ENCODE measurements around the gene RBM20. TPM values are rescaled to one million over a fixed set of nuclear protein-coding genes. Genes with fewer than 3 reads are reported as not detected.
A peak's percentile ranks its signal among the peaks of the same experiment; 100 is the strongest.

RBM20 gene
- polyA plus RNA-seq, 4 donors: under 0.01 to 0.52 (median 0.36) TPM; not detected in 1

GRCh38 chr10:110641256-110641655, 2.9 kb upstream of the RBM20 start:
- H3K36me3 ChIP-seq (ENCODE audit: control insufficient read depth in 3 of 3, insufficient read depth in 2 of 3, low read depth in 1 of 3, low read length in 3 of 3): no peaks in the 10 kb centered on the region
- DNase-seq: peak in 1 of 2 donors; percentile 14
- peaks cover 8 to 55% (median 25%) of the 10 kb centered on the region in 3 donors for H3K27me3 ChIP-seq (ENCODE audit: control insufficient read depth in 3 of 3, insufficient read depth in 3 of 3, low read length in 3 of 3)
- no peak for FAIRE-seq
- H3K27ac ChIP-seq (ENCODE audit: low read depth in 1 of 3, low read length in 2 of 3): no peak overlapping the region
- WGBS, 3 donors: 11 to 21% (median 17%) methylated on average over 5 of the region's 5 CpGs
- peaks cover 0 to 12% (median 8%) of the 10 kb centered on the region in 3 donors for H3K4me1 ChIP-seq (ENCODE audit: control insufficient read depth in 3 of 3, insufficient read depth in 2 of 3, low read depth in 1 of 3, low read length in 2 of 3)
- no peak overlapping the region for H3K4me3 ChIP-seq (ENCODE audit: low read depth in 1 of 3, low read length in 3 of 3)
- no peaks in the 10 kb centered on the region for H3K9me3 ChIP-seq (ENCODE audit: control insufficient read depth in 2 of 2, insufficient read depth in 1 of 2, low read depth in 1 of 2, low read length in 1 of 2)

- WGBS, 3 donors: 25 to 34% (median 31%) methylated on average over 14 of the region's 14 CpGs
- Histone ChIP-seq H3K27ac (ENCODE audit: low read depth in 1 of 3, low read length in 2 of 3) (no peak overlapping the region), H3K4me3 (ENCODE audit: low read depth in 1 of 3, low read length in 3 of 3) (no peak overlapping the region), H3K4me1 (ENCODE audit: control insufficient read depth in 3 of 3, insufficient read depth in 2 of 3, low read depth in 1 of 3, low read length in 2 of 3) (peaks cover 0 to 12% (median 8%) of the 10 kb centered on the region in 3 donors), H3K9me3 (ENCODE audit: control insufficient read depth in 2 of 2, insufficient read depth in 1 of 2, low read depth in 1 of 2, low read length in 1 of 2) (no peaks in the 10 kb centered on the region), H3K36me3 (ENCODE audit: control insufficient read depth in 3 of 3, insufficient read depth in 2 of 3, low read depth in 1 of 3, low read length in 3 of 3) (no peaks in the 10 kb centered on the region), H3K27me3 (ENCODE audit: control insufficient read depth in 3 of 3, insufficient read depth in 3 of 3, low read length in 3 of 3) (peaks cover 8 to 54% (median 29%) of the 10 kb centered on the region in 3 donors)
- DNase-seq (no peak), FAIRE-seq (no peak)
Measured at GRCh38 chr10:110642204-110643034, 1.7 kb upstream of the RBM20 start.

- Histone ChIP-seq H3K4me3 (ENCODE audit: low read depth in 1 of 3, low read length in 3 of 3) (peak overlapping the region in 2 of 3 donors; percentile 32 to 52), H3K4me1 (ENCODE audit: control insufficient read depth in 3 of 3, insufficient read depth in 2 of 3, low read depth in 1 of 3, low read length in 2 of 3) (peaks cover 0 to 12% (median 8%) of the 10 kb centered on the region in 3 donors), H3K27me3 (ENCODE audit: control insufficient read depth in 3 of 3, insufficient read depth in 3 of 3, low read length in 3 of 3) (peaks cover 8 to 55% (median 29%) of the 10 kb centered on the region in 3 donors), H3K27ac (ENCODE audit: low read depth in 1 of 3, low read length in 2 of 3) (no peak overlapping the region), H3K9me3 (ENCODE audit: control insufficient read depth in 2 of 2, insufficient read depth in 1 of 2, low read depth in 1 of 2, low read length in 1 of 2) (no peaks in the 10 kb centered on the region), H3K36me3 (ENCODE audit: control insufficient read depth in 3 of 3, insufficient read depth in 2 of 3, low read depth in 1 of 3, low read length in 3 of 3) (no peaks in the 10 kb centered on the region)
- DNase-seq (peak in 1 of 2 donors; percentile 42), FAIRE-seq (no peak)
- WGBS, 3 donors: 3 to 7% (median 6%) methylated on average over 40 of the region's 40 CpGs
Measured at GRCh38 chr10:110643035-110643652, 992 bp upstream of the RBM20 start.

GRCh38 chr10:110644598-110645462, 694 bp downstream of the RBM20 start:
- Histone ChIP-seq H3K27ac (ENCODE audit: low read depth in 1 of 3, low read length in 2 of 3) (no peak overlapping the region), H3K36me3 (ENCODE audit: control insufficient read depth in 3 of 3, insufficient read depth in 2 of 3, low read depth in 1 of 3, low read length in 3 of 3) (no peaks in the 10 kb centered on the region), H3K27me3 (ENCODE audit: control insufficient read depth in 3 of 3, insufficient read depth in 3 of 3, low read length in 3 of 3) (peaks cover 8 to 55% (median 29%) of the 10 kb centered on the region in 3 donors), H3K4me3 (ENCODE audit: low read depth in 1 of 3, low read length in 3 of 3) (peak overlapping the region in 1 of 3 donors; percentile 52), H3K4me1 (ENCODE audit: control insufficient read depth in 3 of 3, insufficient read depth in 2 of 3, low read depth in 1 of 3, low read length in 2 of 3) (peaks cover 0 to 12% (median 8%) of the 10 kb centered on the region in 3 donors), H3K9me3 (ENCODE audit: control insufficient read depth in 2 of 2, insufficient read depth in 1 of 2, low read depth in 1 of 2, low read length in 1 of 2) (no peaks in the 10 kb centered on the region)
- 30 to 41% (median 34%) methylated on average over 30 to 31 of the region's 31 CpGs for WGBS, 3 donors
- FAIRE-seq (no peak), DNase-seq (no peak)

GRCh38 chr10:110646417-110647135, 2.4 kb downstream of the RBM20 start:
- H3K9me3 ChIP-seq (ENCODE audit: control insufficient read depth in 2 of 2, insufficient read depth in 1 of 2, low read depth in 1 of 2, low read length in 1 of 2): no peaks in the 10 kb centered on the region
- DNase-seq (no peak), FAIRE-seq (no peak)
- H3K4me3 ChIP-seq (ENCODE audit: low read depth in 1 of 3, low read length in 3 of 3): no peak overlapping the region
- H3K4me1 ChIP-seq (ENCODE audit: control insufficient read depth in 3 of 3, insufficient read depth in 2 of 3, low read depth in 1 of 3, low read length in 2 of 3): peaks cover 0 to 12% (median 8%) of the 10 kb centered on the region in 3 donors
- H3K36me3 ChIP-seq (ENCODE audit: control insufficient read depth in 3 of 3, insufficient read depth in 2 of 3, low read depth in 1 of 3, low read length in 3 of 3): no peaks in the 10 kb centered on the region
- WGBS, 3 donors: 72 to 76% (median 72%) methylated on average over 13 of the region's 13 CpGs
- no peak overlapping the region for H3K27ac ChIP-seq (ENCODE audit: low read depth in 1 of 3, low read length in 2 of 3)
- peaks cover 8 to 60% (median 27%) of the 10 kb centered on the region in 3 donors for H3K27me3 ChIP-seq (ENCODE audit: control insufficient read depth in 3 of 3, insufficient read depth in 3 of 3, low read length in 3 of 3)

GRCh38 chr10:110647136-110647430, 2.9 kb downstream of the RBM20 start:
- H3K4me1 ChIP-seq (ENCODE audit: control insufficient read depth in 3 of 3, insufficient read depth in 2 of 3, low read depth in 1 of 3, low read length in 2 of 3): peaks cover 0 to 12% (median 8%) of the 10 kb centered on the region in 3 donors
- no peaks in the 10 kb centered on the region for H3K36me3 ChIP-seq (ENCODE audit: control insufficient read depth in 3 of 3, insufficient read depth in 2 of 3, low read depth in 1 of 3, low read length in 3 of 3)
- 21 to 53% (median 42%) methylated on average over 3 of the region's 3 CpGs for WGBS, 3 donors
- DNase-seq (no peak), FAIRE-seq (no peak)
- H3K4me3 ChIP-seq (ENCODE audit: low read depth in 1 of 3, low read length in 3 of 3): no peak overlapping the region
- H3K27me3 ChIP-seq (ENCODE audit: control insufficient read depth in 3 of 3, insufficient read depth in 3 of 3, low read length in 3 of 3): peaks cover 8 to 58% (median 27%) of the 10 kb centered on the region in 3 donors
- H3K9me3 ChIP-seq (ENCODE audit: control insufficient read depth in 2 of 2, insufficient read depth in 1 of 2, low read depth in 1 of 2, low read length in 1 of 2): no peaks in the 10 kb centered on the region
- H3K27ac ChIP-seq (ENCODE audit: low read depth in 1 of 3, low read length in 2 of 3): no peak overlapping the region

- H3K9me3 ChIP-seq (ENCODE audit: control insufficient read depth in 2 of 2, insufficient read depth in 1 of 2, low read depth in 1 of 2, low read length in 1 of 2): no peaks in the 10 kb centered on the region
- H3K4me1 ChIP-seq (ENCODE audit: control insufficient read depth in 3 of 3, insufficient read depth in 2 of 3, low read depth in 1 of 3, low read length in 2 of 3): peaks cover 0 to 8% (median 0%) of the 10 kb centered on the region in 3 donors
- FAIRE-seq (no peak), DNase-seq (no peak)
- no peak overlapping the region for H3K4me3 ChIP-seq (ENCODE audit: low read depth in 1 of 3, low read length in 3 of 3)
- H3K36me3 ChIP-seq (ENCODE audit: control insufficient read depth in 3 of 3, insufficient read depth in 2 of 3, low read depth in 1 of 3, low read length in 3 of 3): no peaks in the 10 kb centered on the region
- WGBS, 3 donors: 64 to 83% (median 75%) methylated on average over 3 of the region's 3 CpGs
- H3K27me3 ChIP-seq (ENCODE audit: control insufficient read depth in 3 of 3, insufficient read depth in 3 of 3, low read length in 3 of 3): peaks cover 7 to 47% (median 19%) of the 10 kb centered on the region in 3 donors
- H3K27ac ChIP-seq (ENCODE audit: low read depth in 1 of 3, low read length in 2 of 3): no peak overlapping the region
Measured at GRCh38 chr10:110648692-110649346, 4.7 kb downstream of the RBM20 start.
